NT2/D1 (cell line): Measurements from ENCODE around the gene DAP3.

ENCODE experiments used
- SUZ12 ChIP-seq: IDR thresholded peaks from 2 replicates; pipeline ENCODE4 v1.6.1; 2011; ENCODE audit not compliant: insufficient read length, insufficient read depth; ENCODE audit errors: extremely low read depth
- YY1 ChIP-seq: IDR thresholded peaks from 2 replicates; pipeline ENCODE4 v1.6.1; 2011; ENCODE audit not compliant: insufficient read length, insufficient read depth

DNA sequence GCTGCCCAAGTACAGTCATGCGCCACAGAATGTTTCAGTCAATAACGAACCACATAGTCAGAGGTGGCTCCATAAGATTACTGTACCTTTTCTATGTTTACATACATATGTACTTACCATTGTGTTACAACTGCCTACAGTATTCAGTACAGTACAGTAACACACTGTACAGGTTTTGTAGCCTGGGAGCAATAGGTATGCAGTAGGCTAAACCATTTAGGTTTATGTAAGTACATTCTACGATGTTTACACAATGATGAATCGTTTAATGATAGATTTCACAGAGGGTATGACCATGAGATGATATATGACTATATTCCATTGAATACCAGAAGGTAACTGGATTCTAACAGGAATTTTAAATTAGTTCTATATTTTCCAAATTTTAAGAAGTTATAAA is 10.9 kb upstream of the DAP3 start:
- TF ChIP-seq YY1 (no peak), SUZ12 (no peak)
